Measurements from ENCODE around the gene SYCP3. TPM values are rescaled to one million over a fixed set of nuclear protein-coding genes. Genes with fewer than 3 reads are reported as not detected.

The SYCP3 gene
- total and polyA plus RNA-seq, 8 donors = 0.28 to 0.89 TPM; not detected in 6

DNA sequence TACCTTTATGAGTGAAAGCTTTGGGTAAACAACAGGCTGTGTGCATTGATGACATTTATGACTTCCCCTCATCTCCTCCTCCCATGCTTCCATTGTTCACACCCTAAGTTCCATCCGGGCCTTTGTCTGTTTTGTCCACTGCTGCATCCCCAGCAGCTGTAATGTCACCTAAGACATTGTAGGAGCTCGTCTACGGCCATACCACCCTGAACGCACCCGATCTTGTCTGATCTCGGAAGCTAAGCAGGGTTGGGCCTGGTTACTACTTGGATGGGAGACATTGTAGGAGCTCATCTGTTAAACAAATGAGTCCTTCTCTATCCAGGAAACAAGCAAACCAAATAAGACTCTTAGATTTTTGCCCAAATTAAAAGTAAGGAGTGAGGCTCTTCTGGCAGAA lies 40.4 kb upstream of the SYCP3 start:
- H3K36me3 ChIP-seq = peaks cover 0 to 42% (median 40%) of the 10 kb centered on the region in 4 donors
- peaks cover 0 to 35% (median 0%) of the 10 kb centered on the region in 4 donors for H3K4me1 ChIP-seq
- no peaks in the 10 kb centered on the region for H3K9me3 ChIP-seq
- H3K4me3 ChIP-seq = no peak overlapping the region
- intact Hi-C loops (cut with DNase I; ENCODE audit: low total_unique reads) = no loop called here
- TF ChIP-seq POLR2A (IDR thresholded peaks at IDR 0.05) (no peak), EP300 (IDR thresholded peaks at IDR 0.05) (no peak)
- TF ChIP-seq, protein P1, sequence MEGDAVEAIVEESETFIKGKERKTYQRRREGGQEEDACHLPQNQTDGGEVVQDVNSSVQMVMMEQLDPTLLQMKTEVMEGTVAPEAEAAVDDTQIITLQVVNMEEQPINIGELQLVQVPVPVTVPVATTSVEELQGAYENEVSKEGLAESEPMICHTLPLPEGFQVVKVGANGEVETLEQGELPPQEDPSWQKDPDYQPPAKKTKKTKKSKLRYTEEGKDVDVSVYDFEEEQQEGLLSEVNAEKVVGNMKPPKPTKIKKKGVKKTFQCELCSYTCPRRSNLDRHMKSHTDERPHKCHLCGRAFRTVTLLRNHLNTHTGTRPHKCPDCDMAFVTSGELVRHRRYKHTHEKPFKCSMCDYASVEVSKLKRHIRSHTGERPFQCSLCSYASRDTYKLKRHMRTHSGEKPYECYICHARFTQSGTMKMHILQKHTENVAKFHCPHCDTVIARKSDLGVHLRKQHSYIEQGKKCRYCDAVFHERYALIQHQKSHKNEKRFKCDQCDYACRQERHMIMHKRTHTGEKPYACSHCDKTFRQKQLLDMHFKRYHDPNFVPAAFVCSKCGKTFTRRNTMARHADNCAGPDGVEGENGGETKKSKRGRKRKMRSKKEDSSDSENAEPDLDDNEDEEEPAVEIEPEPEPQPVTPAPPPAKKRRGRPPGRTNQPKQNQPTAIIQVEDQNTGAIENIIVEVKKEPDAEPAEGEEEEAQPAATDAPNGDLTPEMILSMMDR (IDR thresholded peaks at IDR 0.05) = no peak
- no peak overlapping the region for H3K27ac ChIP-seq
- no peaks in the 10 kb centered on the region for H3K27me3 ChIP-seq
- WGBS, 5 donors = 82 to 94% (median 90%) methylated on average over 6 of the region's 6 CpGs
- no peak for DNase-seq

DNA sequence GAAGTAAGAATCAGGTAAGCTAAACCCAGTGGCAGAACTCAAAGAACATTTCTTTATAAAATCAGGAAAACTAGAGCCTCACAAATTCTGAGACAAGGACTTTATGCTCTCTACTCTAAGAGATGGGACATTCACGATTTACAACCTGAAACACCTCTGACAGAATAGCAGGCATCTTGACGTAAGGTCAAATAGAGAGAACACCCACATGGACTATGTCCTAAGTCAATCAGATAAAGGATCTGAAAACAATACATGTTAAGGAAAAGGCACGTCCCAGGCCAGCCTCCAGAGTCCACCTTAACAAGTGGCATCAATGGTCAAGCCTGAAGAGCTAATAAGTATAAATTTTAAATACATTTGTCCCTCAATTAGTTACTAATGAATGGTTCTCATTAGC lies 39.9 kb upstream of the SYCP3 start:
- DNase-seq = no peak
- no peak overlapping the region for H3K27ac ChIP-seq
- H3K9me3 ChIP-seq = no peaks in the 10 kb centered on the region
- H3K4me1 ChIP-seq = peaks cover 0 to 35% (median 0%) of the 10 kb centered on the region in 4 donors
- peaks cover 0 to 37% (median 36%) of the 10 kb centered on the region in 4 donors for H3K36me3 ChIP-seq
- TF ChIP-seq POLR2A (IDR thresholded peaks at IDR 0.05) = no peak
- no peak for TF ChIP-seq POLR2AphosphoS5 (IDR thresholded peaks at IDR 0.05)
- TF ChIP-seq, protein P1 (IDR thresholded peaks at IDR 0.05) = no peak
- no peak for TF ChIP-seq EP300 (IDR thresholded peaks at IDR 0.05)
- no peak overlapping the region for H3K4me3 ChIP-seq
- 56 to 68% (median 60%) methylated on average over 3 of the region's 3 CpGs for WGBS, 5 donors
- intact Hi-C loops (cut with DNase I; ENCODE audit: low total_unique reads) = no loop called here
- H3K27me3 ChIP-seq = no peaks in the 10 kb centered on the region

DNA sequence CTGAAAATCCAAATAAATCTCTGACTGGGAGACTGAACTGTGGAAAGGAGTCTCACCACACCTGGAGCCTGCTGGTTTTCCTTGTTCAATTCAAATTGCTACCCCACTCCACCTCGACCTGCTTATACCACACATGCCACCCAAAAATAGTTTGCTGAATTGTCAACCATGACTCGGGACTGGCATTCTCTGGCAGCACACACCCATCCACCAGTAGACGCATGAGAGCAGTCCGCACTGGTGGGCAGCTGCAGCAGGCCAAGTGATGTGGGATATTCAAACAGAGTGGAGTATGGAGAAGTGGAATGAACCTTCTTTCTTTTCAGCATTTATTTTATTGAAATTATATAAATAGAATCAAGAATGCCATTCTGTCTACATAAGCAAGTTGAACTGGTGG lies 38.7 kb upstream of the SYCP3 start:
- intact Hi-C loops (cut with DNase I; ENCODE audit: low total_unique reads) = no loop called here
- no peaks in the 10 kb centered on the region for H3K27me3 ChIP-seq
- H3K4me3 ChIP-seq = no peak overlapping the region
- TF ChIP-seq POLR2AphosphoS5 (IDR thresholded peaks at IDR 0.05) (no peak), EP300 (IDR thresholded peaks at IDR 0.05) (no peak)
- peaks cover 0 to 34% (median 30%) of the 10 kb centered on the region in 4 donors for H3K36me3 ChIP-seq
- DNase-seq = no peak
- no peaks in the 10 kb centered on the region for H3K9me3 ChIP-seq
- WGBS, 5 donors = 57 to 77% (median 72%) methylated on average over 4 of the region's 4 CpGs
- H3K27ac ChIP-seq = peak overlapping the region in 1 of 5 donors; percentile 43
- peaks cover 0 to 36% (median 0%) of the 10 kb centered on the region in 4 donors for H3K4me1 ChIP-seq

DNA sequence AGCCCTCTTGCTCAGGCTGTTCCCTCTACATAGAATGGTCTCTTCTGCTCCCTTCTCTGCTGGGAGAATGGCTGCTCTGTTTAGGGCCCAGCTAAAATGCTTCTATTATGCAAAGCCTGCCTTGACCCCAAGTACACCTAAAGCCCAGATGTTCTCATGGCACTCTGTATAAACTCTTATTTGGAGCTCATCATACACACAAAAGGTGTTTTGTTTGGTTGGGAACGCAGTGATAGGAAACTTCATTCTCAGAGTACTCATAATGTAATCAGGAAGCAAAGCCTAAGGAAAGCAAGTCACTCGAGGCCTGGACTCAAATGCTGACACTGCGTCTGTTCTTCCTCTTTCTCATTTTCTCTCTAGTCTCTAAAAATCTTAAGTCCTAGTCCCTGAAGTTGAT lies 38.2 kb upstream of the SYCP3 start:
- no peak for TF ChIP-seq EP300 (IDR thresholded peaks at IDR 0.05)
- TF ChIP-seq POLR2A (IDR thresholded peaks at IDR 0.05) = no peak
- no peak for TF ChIP-seq POLR2AphosphoS5 (IDR thresholded peaks at IDR 0.05)
- intact Hi-C loops (cut with DNase I; ENCODE audit: low total_unique reads) = no loop called here
- H3K27me3 ChIP-seq = no peaks in the 10 kb centered on the region
- WGBS, 5 donors = 43 to 57% (median 49%) methylated on average over 3 of the region's 3 CpGs
- no peak for DNase-seq
- H3K27ac ChIP-seq = peak overlapping the region in 3 of 5 donors; percentile 17 to 43 (median 19)
- no peak overlapping the region for H3K4me3 ChIP-seq
- peaks cover 0 to 34% (median 30%) of the 10 kb centered on the region in 4 donors for H3K36me3 ChIP-seq
- H3K9me3 ChIP-seq = no peaks in the 10 kb centered on the region
- H3K4me1 ChIP-seq = peaks cover 0 to 40% (median 1%) of the 10 kb centered on the region in 4 donors

DNA sequence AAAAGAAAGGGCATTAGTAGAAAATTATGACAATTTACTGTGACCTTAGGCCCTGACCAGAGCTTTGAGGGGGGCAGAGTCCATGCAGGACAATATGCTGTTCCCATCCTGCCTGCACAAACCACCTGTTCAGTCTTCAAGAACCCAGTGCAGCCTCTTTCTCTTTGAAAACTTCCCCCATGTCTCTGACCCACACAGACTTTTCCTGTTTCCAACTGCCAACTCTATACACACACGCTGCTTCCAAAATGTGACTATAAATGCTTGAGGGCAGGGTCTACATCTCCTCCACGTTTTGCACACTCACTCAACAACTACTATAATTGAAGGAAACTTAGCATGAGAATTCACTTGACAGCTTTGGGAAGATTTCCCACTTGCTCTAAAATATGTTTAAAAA lies 36.6 kb upstream of the SYCP3 start:
- Histone ChIP-seq H3K27me3 (no peaks in the 10 kb centered on the region), H3K36me3 (peaks cover 0 to 45% (median 35%) of the 10 kb centered on the region in 4 donors), H3K9me3 (no peaks in the 10 kb centered on the region), H3K27ac (no peak overlapping the region), H3K4me1 (peaks cover 0 to 44% (median 2%) of the 10 kb centered on the region in 4 donors), H3K4me3 (no peak overlapping the region)
- no peak for DNase-seq
- intact Hi-C loops (cut with DNase I; ENCODE audit: low total_unique reads) = no loop called here
- 63 to 80% (median 71%) methylated on average over 2 of the region's 2 CpGs for WGBS, 5 donors
- TF ChIP-seq EP300 (IDR thresholded peaks at IDR 0.05) (no peak), POLR2AphosphoS5 (IDR thresholded peaks at IDR 0.05) (no peak), POLR2A (IDR thresholded peaks at IDR 0.05) (no peak)
- TF ChIP-seq, protein P1 (IDR thresholded peaks at IDR 0.05) = no peak

Measured in stomach (tissue), 9 donors.